ENCODE measurements around the gene FGF10.

FGF10 gene

DNA sequence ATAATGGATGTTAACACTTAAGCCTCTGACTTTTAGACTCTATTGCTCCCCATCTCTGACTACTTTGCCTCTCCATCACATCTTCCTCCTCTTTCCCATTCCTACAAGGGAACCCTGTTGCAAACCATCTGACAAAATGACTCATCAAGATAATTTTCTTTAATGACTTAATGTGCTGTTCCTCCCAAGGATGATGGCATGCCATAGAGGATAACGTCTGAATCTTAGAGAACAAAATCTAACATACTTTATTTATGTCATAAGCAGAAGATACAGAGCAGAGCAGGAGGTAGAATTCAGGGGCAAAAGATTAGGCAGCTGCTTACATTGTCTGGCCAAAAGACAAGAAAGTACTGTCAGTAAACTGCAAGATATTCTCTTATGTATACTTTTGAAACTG lies 76.8 kb downstream of the FGF10 start:
- H3K27me3 ChIP-seq (ENCODE audit: control insufficient read depth in 1 of 2, insufficient read depth in 2 of 2, low read length in 2 of 2) = no peaks in the 10 kb centered on the region
- H3K27ac ChIP-seq (ENCODE audit: low read length) = no peak overlapping the region
- no peak overlapping the region for H3K4me3 ChIP-seq (ENCODE audit: low read length in 2 of 2)
- no peaks in the 10 kb centered on the region for H3K9me3 ChIP-seq (ENCODE audit: control insufficient read depth in 2 of 2, low read length in 2 of 2)
- no peak overlapping the region for H3K9ac ChIP-seq (ENCODE audit: low read length in 2 of 2)
- peaks cover 2 to 8% of the 10 kb centered on the region in 2 donors for H3K36me3 ChIP-seq (ENCODE audit: control insufficient read depth in 2 of 2, insufficient read depth in 2 of 2, low read length in 2 of 2)
- H3K4me1 ChIP-seq (ENCODE audit: control insufficient read depth, insufficient read depth, low read length) = no peaks in the 10 kb centered on the region

- Histone ChIP-seq H3K27ac (ENCODE audit: low read length) (no peak overlapping the region), H3K36me3 (ENCODE audit: control insufficient read depth in 2 of 2, insufficient read depth in 2 of 2, low read length in 2 of 2) (peaks cover 0 to 3% of the 10 kb centered on the region in 2 donors), H3K4me3 (ENCODE audit: low read length in 2 of 2) (no peak overlapping the region), H3K4me1 (ENCODE audit: control insufficient read depth, insufficient read depth, low read length) (no peaks in the 10 kb centered on the region), H3K9ac (ENCODE audit: low read length in 2 of 2) (no peak overlapping the region), H3K27me3 (ENCODE audit: control insufficient read depth in 1 of 2, insufficient read depth in 2 of 2, low read length in 2 of 2) (no peaks in the 10 kb centered on the region), H3K9me3 (ENCODE audit: control insufficient read depth in 2 of 2, low read length in 2 of 2) (no peaks in the 10 kb centered on the region)
Observed at GRCh38 chr5:44300551-44300950, 88.7 kb downstream of the FGF10 start.

GRCh38 chr5:44299394-44299793 lies 89.8 kb downstream of the FGF10 start:
- Histone ChIP-seq H3K27ac (ENCODE audit: low read length) (no peak overlapping the region), H3K36me3 (ENCODE audit: control insufficient read depth in 2 of 2, insufficient read depth in 2 of 2, low read length in 2 of 2) (no peaks in the 10 kb centered on the region), H3K4me3 (ENCODE audit: low read length in 2 of 2) (no peak overlapping the region), H3K27me3 (ENCODE audit: control insufficient read depth in 1 of 2, insufficient read depth in 2 of 2, low read length in 2 of 2) (no peaks in the 10 kb centered on the region), H3K9me3 (ENCODE audit: control insufficient read depth in 2 of 2, low read length in 2 of 2) (no peaks in the 10 kb centered on the region), H3K4me1 (ENCODE audit: control insufficient read depth, insufficient read depth, low read length) (no peaks in the 10 kb centered on the region), H3K9ac (ENCODE audit: low read length in 2 of 2) (no peak overlapping the region)

DNA sequence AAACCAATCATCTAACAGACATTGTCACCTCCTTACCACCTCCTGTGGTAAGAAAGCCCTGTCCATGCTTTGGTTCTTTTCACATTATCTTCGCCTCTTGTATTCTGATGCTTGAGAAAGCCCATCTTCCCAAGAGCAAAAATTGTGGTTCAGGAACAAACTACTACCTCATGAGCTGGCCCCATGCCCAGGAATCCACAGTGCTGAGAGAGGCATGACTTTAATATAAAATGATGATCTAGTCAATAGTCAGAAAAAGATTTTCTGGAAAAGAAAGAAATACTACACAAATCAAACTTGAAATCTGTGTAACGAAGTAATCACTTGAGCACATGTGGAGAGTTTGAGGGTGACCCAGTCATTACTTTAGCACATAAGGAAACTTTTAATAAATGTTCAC lies 94.7 kb downstream of the FGF10 start:
- Histone ChIP-seq H3K27me3 (ENCODE audit: control insufficient read depth in 1 of 2, insufficient read depth in 2 of 2, low read length in 2 of 2) (no peaks in the 10 kb centered on the region), H3K4me1 (ENCODE audit: control insufficient read depth, insufficient read depth, low read length) (no peaks in the 10 kb centered on the region), H3K9me3 (ENCODE audit: control insufficient read depth in 2 of 2, low read length in 2 of 2) (no peaks in the 10 kb centered on the region), H3K4me3 (ENCODE audit: low read length in 2 of 2) (no peak overlapping the region), H3K27ac (ENCODE audit: low read length) (no peak overlapping the region), H3K36me3 (ENCODE audit: control insufficient read depth in 2 of 2, insufficient read depth in 2 of 2, low read length in 2 of 2) (no peaks in the 10 kb centered on the region), H3K9ac (ENCODE audit: low read length in 2 of 2) (no peak overlapping the region)

DNA sequence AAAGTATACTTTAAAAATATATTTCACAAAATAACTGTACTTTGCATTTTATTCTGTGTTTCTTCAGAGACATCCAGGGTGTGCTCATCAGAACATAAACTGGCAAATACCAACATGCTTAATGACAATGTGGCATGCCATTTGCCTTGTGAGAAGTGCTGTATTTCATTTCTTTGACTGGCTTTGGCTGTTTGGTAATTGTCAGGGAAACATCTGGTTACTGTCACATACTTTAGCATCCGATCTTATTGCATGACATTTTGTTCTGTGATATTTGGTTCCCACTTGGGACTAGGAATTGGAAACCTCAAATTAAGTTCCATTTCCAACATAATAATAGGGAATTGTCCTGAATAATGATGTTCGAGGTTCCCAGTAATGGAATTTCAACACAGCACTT lies 96.5 kb downstream of the FGF10 start:
- Histone ChIP-seq H3K9ac (ENCODE audit: low read length in 2 of 2) (no peak overlapping the region), H3K27ac (ENCODE audit: low read length) (no peak overlapping the region), H3K9me3 (ENCODE audit: control insufficient read depth in 2 of 2, low read length in 2 of 2) (no peaks in the 10 kb centered on the region), H3K4me3 (ENCODE audit: low read length in 2 of 2) (no peak overlapping the region), H3K36me3 (ENCODE audit: control insufficient read depth in 2 of 2, insufficient read depth in 2 of 2, low read length in 2 of 2) (no peaks in the 10 kb centered on the region), H3K4me1 (ENCODE audit: control insufficient read depth, insufficient read depth, low read length) (no peaks in the 10 kb centered on the region), H3K27me3 (ENCODE audit: control insufficient read depth in 1 of 2, insufficient read depth in 2 of 2, low read length in 2 of 2) (no peaks in the 10 kb centered on the region)

- Histone ChIP-seq H3K9ac (ENCODE audit: low read length in 2 of 2) (no peak overlapping the region), H3K27ac (ENCODE audit: low read length) (no peak overlapping the region), H3K27me3 (ENCODE audit: control insufficient read depth in 1 of 2, insufficient read depth in 2 of 2, low read length in 2 of 2) (no peaks in the 10 kb centered on the region), H3K4me3 (ENCODE audit: low read length in 2 of 2) (no peak overlapping the region), H3K9me3 (ENCODE audit: control insufficient read depth in 2 of 2, low read length in 2 of 2) (no peaks in the 10 kb centered on the region), H3K36me3 (ENCODE audit: control insufficient read depth in 2 of 2, insufficient read depth in 2 of 2, low read length in 2 of 2) (no peaks in the 10 kb centered on the region), H3K4me1 (ENCODE audit: control insufficient read depth, insufficient read depth, low read length) (no peaks in the 10 kb centered on the region)
Observed at GRCh38 chr5:44278469-44278868, 110.8 kb downstream of the FGF10 start.

DNA sequence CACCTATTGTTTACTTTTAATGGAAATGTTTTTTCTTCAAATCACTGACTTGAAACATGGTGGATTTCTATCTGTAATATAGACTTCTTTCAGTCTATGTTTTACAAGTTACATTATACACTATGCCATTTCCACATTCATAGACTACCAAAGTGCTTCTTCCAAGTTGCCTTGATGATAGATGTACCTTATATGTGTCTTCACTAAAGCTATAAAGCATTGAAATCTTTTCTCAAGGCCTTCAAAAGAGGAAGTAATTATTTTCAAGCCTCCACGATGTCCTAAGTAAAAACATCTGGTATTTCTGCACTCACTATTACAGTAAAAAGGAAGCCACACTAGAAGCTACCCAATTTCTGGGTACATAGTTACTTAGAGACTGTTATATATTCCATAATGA lies 113.3 kb downstream of the FGF10 start:
- no peak overlapping the region for H3K27ac ChIP-seq (ENCODE audit: low read length)

DNA sequence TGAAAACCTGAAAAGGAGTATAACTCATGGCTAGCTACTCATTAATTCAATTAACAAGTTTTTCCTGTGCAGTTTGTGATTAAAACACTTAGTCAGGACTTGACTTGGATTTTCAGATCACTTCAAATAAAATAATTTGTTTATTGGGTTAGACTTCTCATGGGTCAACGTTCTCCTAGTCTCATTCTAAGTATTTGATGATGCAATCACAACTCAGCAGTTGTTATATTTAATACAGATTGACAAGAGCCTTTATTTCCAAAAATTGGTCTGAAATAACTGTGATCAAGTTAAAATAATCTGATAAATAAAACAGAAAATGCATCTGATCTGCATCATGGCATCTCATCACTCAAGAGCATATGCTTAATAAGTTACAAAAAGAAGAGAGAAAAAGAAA lies 113.9 kb downstream of the FGF10 start:
- Histone ChIP-seq H3K27ac (ENCODE audit: low read length) (no peak overlapping the region), H3K9ac (ENCODE audit: low read length in 2 of 2) (no peak overlapping the region), H3K36me3 (ENCODE audit: control insufficient read depth in 2 of 2, insufficient read depth in 2 of 2, low read length in 2 of 2) (no peaks in the 10 kb centered on the region)

More for the DNA sequence above, 113.3 kb downstream of the FGF10 start:
- Histone ChIP-seq H3K27me3 (ENCODE audit: control insufficient read depth in 1 of 2, insufficient read depth in 2 of 2, low read length in 2 of 2) (no peaks in the 10 kb centered on the region), H3K4me3 (ENCODE audit: low read length in 2 of 2) (no peak overlapping the region), H3K9me3 (ENCODE audit: control insufficient read depth in 2 of 2, low read length in 2 of 2) (no peaks in the 10 kb centered on the region), H3K36me3 (ENCODE audit: control insufficient read depth in 2 of 2, insufficient read depth in 2 of 2, low read length in 2 of 2) (no peaks in the 10 kb centered on the region), H3K9ac (ENCODE audit: low read length in 2 of 2) (no peak overlapping the region), H3K4me1 (ENCODE audit: control insufficient read depth, insufficient read depth, low read length) (no peaks in the 10 kb centered on the region)

DNA sequence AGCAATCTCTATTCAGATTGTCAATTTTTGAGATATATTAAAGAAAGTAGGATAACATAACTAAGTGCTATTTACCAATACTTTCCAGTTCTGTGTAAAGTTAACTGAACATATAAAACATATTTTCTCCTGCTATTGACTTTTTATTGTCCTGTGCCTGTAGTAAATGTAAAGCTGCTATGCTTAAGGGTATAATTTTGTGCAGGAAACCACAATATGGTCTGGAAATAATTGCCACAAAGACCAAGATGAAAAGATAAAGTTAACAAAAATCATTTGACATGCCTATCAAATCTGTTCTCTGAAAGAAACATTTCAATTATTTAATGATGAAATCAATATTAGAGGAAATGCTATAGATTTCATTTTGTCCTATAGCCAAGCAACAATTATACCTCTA lies 121.3 kb downstream of the FGF10 start:
- no peak overlapping the region for H3K4me3 ChIP-seq (ENCODE audit: low read length in 2 of 2)
- H3K9ac ChIP-seq (ENCODE audit: low read length in 2 of 2) = no peak overlapping the region
- no peaks in the 10 kb centered on the region for H3K27me3 ChIP-seq (ENCODE audit: control insufficient read depth in 1 of 2, insufficient read depth in 2 of 2, low read length in 2 of 2)
- no peaks in the 10 kb centered on the region for H3K36me3 ChIP-seq (ENCODE audit: control insufficient read depth in 2 of 2, insufficient read depth in 2 of 2, low read length in 2 of 2)
- no peaks in the 10 kb centered on the region for H3K9me3 ChIP-seq (ENCODE audit: control insufficient read depth in 2 of 2, low read length in 2 of 2)
- H3K4me1 ChIP-seq (ENCODE audit: control insufficient read depth, insufficient read depth, low read length) = no peaks in the 10 kb centered on the region
- H3K27ac ChIP-seq (ENCODE audit: low read length) = no peak overlapping the region

More for the DNA sequence above, 113.9 kb downstream of the FGF10 start:
- H3K27me3 ChIP-seq (ENCODE audit: control insufficient read depth in 1 of 2, insufficient read depth in 2 of 2, low read length in 2 of 2) = no peaks in the 10 kb centered on the region
- H3K4me1 ChIP-seq (ENCODE audit: control insufficient read depth, insufficient read depth, low read length) = no peaks in the 10 kb centered on the region
- no peak overlapping the region for H3K4me3 ChIP-seq (ENCODE audit: low read length in 2 of 2)
- no peaks in the 10 kb centered on the region for H3K9me3 ChIP-seq (ENCODE audit: control insufficient read depth in 2 of 2, low read length in 2 of 2)

DNA sequence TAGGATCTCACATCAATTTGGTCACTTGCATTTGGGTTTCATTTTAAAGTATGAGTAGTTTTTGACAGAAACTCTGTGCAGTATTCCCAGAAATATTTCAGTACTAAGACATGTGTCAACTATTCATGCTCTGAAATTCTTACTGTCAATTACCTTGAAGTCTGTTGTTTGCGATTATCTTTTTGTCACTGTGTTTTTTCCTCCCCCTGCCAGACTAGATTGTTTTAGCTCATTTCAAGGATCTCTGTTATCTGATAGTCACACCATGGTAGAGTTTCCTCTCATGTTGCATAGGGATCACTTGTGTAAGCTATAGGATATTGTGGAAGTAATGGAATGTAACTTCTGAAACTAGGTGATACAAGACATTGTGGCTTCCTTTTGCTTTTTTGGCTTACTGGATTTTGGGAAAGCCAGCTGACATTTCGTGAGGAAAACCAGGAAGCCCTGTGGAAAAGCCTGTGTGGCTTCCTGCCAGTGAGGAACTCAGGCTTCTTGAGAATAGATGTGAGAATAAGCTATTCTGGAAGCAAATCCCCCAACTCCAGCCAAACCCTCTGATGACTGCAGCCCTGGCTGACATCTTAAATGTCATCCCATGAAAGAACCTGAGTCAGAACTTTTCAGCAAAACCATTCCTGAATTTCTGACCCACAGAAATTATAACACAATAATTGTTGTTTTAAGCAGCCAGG lies 122.2 kb downstream of the FGF10 start:
- H3K27ac ChIP-seq (ENCODE audit: low read length) = no peak overlapping the region
- no peaks in the 10 kb centered on the region for H3K4me1 ChIP-seq (ENCODE audit: control insufficient read depth, insufficient read depth, low read length)
- H3K4me3 ChIP-seq (ENCODE audit: low read length in 2 of 2) = no peak overlapping the region
- H3K9ac ChIP-seq (ENCODE audit: low read length in 2 of 2) = no peak overlapping the region
- H3K36me3 ChIP-seq (ENCODE audit: control insufficient read depth in 2 of 2, insufficient read depth in 2 of 2, low read length in 2 of 2) = no peaks in the 10 kb centered on the region
- H3K27me3 ChIP-seq (ENCODE audit: control insufficient read depth in 1 of 2, insufficient read depth in 2 of 2, low read length in 2 of 2) = no peaks in the 10 kb centered on the region
- H3K9me3 ChIP-seq (ENCODE audit: control insufficient read depth in 2 of 2, low read length in 2 of 2) = no peaks in the 10 kb centered on the region

- H3K4me3 ChIP-seq (ENCODE audit: low read length in 2 of 2) = no peak overlapping the region
- no peak overlapping the region for H3K9ac ChIP-seq (ENCODE audit: low read length in 2 of 2)
- H3K4me1 ChIP-seq (ENCODE audit: control insufficient read depth, insufficient read depth, low read length) = no peaks in the 10 kb centered on the region
- no peaks in the 10 kb centered on the region for H3K27me3 ChIP-seq (ENCODE audit: control insufficient read depth in 1 of 2, insufficient read depth in 2 of 2, low read length in 2 of 2)
- H3K36me3 ChIP-seq (ENCODE audit: control insufficient read depth in 2 of 2, insufficient read depth in 2 of 2, low read length in 2 of 2) = no peaks in the 10 kb centered on the region
- no peaks in the 10 kb centered on the region for H3K9me3 ChIP-seq (ENCODE audit: control insufficient read depth in 2 of 2, low read length in 2 of 2)
- H3K27ac ChIP-seq (ENCODE audit: low read length) = no peak overlapping the region
Observed at GRCh38 chr5:44265713-44266112, 123.5 kb downstream of the FGF10 start.

Data from stomach smooth muscle (tissue), 2 donors.